NCI-H82 treated with DMSO at 0.1 percent for 48 hours (cell line): Measurements from ENCODE around the gene RNASE4.
"Not testable (repeated sequence)": the region's sequence is repeated elsewhere in the genome, so short reads cannot be mapped to it uniquely, and the experiment has no call there.

Source experiments
- DNase-seq: peaks from one replicate; lab custom pipeline; 2025; ENCODE audit not compliant: unreplicated experiment; lab: John Stamatoyannopoulos, UW

Gene RNASE4

GRCh38 chr14:20697273-20698017 lies 13.1 kb downstream of the RNASE4 start:
- no peak for DNase-seq

DNA sequence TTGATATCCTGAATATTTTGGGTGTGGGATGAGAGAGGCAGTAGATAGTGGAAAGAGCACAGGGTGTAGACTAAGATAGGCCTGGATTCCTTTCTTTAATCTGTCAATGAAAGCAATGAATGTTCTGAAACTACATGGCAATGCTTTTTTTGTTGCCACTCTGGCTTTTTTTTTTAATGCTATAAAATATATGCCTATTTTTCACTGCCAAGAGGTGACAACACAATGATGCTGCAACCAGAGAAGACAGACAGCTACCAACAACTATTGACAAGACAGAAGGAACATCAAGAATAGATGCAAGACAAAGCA lies 13.6 kb downstream of the RNASE4 start:
- no peak for DNase-seq

DNA sequence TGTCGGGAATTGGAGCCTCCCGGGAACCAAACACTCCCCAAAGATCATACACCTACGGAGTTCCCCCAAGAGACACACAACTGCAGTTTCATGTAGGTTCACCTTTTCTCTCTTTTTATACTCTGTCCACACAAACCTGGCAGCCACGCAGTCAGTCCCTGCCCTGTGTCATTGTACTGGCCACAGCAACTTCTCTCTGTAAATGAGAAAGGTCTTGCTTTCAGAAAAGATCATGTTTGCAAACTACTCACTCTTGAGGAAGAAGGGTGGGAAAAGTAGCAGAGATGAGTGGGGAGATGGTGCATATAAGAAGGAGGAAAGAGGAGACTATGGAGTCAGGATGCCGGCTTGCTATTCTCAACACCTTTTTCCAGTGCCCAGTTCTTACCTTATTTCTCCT lies 14.6 kb downstream of the RNASE4 start:
- DNase-seq = no peak

DNA sequence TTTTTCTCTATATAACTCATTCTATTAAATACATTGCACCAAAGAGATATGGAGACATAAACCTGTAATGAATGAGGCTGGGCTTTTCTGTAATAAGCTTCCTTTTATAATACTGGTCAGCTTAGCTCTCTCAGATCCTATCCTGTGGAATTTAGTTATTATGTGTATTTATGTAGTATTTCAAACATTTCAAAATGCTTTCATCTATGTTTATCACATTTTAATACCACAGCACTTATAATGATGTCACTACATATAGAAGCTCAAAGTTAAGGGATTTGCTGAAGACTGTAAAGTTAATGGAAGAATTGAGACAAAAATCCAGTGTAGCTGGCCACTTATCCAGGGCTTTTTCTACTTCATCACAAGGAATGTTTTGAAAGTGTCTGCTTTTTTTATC lies 15.6 kb downstream of the RNASE4 start:
- no peak for DNase-seq

DNA sequence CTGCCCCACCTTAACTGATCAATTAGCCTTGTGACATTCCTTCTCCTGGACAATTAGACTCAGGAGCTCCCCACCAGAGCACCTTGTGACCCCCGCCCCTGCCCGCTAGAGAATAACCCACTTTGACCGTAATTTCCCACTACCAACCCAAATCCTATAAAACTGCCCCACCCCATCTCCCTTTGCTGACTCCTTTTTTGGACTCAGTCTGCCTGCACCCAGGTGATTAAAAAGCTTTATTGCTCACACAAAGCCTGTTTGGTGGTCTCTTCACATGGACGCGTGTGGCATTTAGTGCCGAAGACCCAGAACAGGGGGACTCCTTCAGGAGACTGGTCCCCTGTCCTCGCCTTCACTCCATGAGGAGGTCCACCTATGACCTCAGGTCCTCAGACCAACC lies 16.6 kb downstream of the RNASE4 start:
- DNase-seq = not testable (repeated sequence)

DNA sequence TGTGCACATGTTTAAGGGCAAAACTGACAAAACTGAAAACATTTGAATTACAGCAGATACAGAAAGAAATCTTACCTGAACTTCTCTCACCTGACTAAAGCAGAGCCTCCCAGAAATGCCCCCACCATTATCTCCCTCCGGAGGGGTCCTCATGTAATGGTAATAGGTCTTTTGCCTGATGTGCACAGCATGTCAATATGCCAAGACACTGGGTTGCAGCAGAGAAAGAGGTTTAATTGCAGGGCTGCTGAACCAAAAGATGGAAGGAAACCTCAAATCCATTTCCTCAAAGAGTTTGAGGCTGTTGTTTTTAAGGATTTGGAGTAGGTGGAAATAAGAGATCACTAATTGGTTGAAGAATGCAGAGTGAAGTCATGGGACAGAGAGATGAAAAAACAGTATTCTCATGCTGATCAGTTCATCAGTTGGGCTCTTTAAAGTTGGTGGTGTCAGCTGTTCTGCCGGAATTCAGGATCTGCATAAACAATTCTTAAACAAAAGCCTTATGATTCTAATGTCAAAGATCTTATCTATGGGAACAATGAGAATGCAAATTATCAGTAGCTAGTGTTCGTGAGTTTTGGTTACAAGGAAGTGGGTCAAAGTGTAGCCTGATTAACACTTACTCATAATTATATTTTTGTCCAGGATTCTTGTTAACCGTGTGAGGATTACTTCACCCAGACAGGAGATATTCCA lies 22.4 kb downstream of the RNASE4 start:
- DNase-seq = no peak

- DNase-seq = no peak
These were observed 23.3 kb downstream of the RNASE4 start for GRCh38 chr14:20707622-20708021.

GRCh38 chr14:20711261-20711660 lies 26.9 kb downstream of the RNASE4 start:
- DNase-seq = no peak

GRCh38 chr14:20711685-20712084 lies 27.3 kb downstream of the RNASE4 start:
- DNase-seq = no peak

DNA sequence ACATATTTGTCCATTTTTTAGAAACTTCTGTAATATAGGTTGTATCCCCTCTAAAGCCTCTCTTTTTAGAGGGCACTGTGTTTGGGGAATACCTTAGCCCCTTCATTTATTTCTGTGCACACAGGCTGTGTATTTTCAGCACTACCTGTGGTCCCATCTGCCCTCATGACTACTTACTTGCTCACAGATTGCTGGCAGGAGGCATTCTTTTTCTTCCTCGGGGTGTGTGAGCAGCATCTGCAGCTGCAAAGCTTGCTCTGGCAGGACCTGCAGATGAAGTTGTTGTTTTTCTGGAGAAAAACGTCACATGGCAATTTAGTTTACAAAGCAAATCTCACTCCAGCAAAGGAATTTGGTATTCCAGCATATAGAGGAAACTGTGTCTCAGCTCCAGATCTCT lies 28.5 kb downstream of the RNASE4 start:
- DNase-seq = no peak

GRCh38 chr14:20714593-20715250 lies 30.4 kb downstream of the RNASE4 start:
- DNase-seq = no peak

DNA sequence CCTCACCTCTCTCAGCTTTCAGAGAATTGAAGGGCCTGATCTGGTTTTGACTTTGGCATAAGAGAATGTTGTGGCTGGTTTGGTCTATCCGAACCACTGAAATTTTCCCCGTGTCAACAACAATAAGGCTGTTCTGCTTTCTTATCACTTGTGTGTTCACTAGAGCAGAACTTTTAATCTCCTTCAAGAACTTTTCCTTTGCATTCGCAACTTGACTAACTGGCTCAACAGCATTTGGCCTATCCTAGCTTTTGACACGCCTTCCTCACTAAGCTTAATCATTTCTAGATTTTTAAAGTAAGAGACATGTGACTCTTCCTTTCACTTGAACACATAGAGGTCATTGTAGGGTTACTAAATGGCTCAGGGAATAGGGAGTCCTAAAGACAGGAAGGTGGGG lies 35.4 kb downstream of the RNASE4 start:
- no peak for DNase-seq

GRCh38 chr14:20720741-20721140 lies 36.4 kb downstream of the RNASE4 start:
- DNase-seq = no peak

- DNase-seq = no peak
These were observed 37.7 kb downstream of the RNASE4 start for GRCh38 chr14:20722016-20722415.

DNA sequence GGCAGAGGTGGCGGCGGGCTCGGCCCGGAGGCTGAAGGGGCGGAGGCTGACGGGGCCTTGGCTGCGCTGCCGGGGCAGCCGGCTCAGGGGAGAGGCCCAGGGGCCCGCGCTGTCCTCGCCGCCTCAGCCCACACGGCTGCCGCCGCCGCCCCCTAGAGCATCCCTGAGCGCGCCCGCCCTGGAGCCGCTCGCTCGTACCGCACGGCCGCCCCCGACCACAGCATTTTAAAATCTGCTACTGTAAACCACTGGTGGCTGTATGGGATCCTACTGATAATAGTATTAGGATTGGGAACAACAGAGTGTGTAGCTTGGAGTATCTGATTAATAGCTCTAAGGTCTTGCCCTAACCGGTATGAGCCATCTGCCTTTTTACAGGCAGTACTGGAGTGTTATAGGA lies 39.1 kb downstream of the RNASE4 start:
- no peak for DNase-seq

DNA sequence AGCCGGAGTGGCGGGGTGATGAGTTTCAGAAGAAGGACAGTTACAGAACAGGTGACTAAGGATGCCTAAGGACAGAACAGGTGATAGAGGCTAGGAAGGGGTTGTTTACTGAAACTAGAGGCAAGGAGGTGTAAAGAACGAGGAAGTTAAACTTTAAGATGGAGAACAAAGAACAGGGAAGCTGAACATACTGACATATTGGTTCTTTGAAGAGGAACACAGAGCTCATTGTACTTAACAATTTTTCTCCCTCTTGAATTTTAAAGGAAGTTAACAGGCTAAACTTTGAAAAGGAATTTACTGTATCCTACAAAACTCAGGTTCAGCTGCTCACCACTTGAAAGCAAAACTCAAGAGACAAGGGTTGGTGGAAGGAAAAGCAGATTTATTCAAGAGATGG lies 41.8 kb downstream of the RNASE4 start:
- not testable (repeated sequence) for DNase-seq

DNA sequence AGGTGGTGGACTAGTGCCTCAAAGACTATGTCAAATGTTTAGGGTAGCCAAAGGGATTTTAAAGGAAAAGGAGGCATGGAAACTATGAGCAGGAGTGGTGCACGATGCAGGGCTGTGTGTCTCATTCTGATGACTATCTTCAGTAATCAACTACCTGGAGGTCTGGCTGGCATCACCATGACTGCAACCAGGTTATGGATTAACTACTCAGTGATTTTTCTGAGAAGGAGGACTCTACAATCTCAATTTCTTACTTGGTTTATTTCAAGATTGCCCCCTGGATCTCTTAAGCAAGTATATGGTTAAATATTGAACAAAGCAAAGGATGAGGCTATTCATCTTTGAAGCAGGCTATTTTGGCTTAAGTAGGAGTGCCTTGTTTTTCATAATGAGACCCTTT lies 42.2 kb downstream of the RNASE4 start:
- DNase-seq = no peak

- DNase-seq = no peak
These were observed 46.5 kb downstream of the RNASE4 start for GRCh38 chr14:20730891-20731290.

GRCh38 chr14:20732477-20732876 lies 48.1 kb downstream of the RNASE4 start:
- DNase-seq = no peak

DNA sequence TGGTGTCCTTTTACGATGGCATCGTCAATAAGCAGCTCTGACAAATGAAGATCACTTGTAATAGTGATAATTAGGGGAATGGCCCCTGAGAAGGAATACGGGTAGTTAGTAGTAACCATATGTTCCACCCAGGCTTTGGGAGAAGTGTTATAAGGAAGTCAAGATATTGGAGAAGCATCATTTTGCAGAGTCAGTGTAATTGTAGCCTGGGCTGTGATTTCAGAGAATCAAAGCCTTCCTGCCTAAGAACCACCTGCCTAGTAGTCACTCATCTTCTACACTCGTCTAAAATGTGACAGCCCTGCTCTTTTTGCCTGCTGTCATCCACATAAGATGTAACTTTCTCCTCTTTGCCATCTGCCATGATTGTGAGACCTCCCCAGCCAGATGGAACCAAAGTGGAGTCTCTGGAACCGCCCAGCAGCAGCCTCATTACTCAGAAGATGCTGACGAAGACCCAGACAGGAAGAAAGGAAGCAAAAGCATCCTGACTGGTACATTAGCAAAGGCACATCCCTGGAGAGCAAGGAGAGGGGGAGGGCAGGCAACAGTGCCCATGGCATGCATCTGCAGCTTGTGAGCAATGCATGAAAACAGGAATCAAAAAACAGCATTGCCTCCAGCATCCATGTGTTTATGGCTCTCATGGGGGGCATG lies 48.7 kb downstream of the RNASE4 start:
- DNase-seq = no peak

DNA sequence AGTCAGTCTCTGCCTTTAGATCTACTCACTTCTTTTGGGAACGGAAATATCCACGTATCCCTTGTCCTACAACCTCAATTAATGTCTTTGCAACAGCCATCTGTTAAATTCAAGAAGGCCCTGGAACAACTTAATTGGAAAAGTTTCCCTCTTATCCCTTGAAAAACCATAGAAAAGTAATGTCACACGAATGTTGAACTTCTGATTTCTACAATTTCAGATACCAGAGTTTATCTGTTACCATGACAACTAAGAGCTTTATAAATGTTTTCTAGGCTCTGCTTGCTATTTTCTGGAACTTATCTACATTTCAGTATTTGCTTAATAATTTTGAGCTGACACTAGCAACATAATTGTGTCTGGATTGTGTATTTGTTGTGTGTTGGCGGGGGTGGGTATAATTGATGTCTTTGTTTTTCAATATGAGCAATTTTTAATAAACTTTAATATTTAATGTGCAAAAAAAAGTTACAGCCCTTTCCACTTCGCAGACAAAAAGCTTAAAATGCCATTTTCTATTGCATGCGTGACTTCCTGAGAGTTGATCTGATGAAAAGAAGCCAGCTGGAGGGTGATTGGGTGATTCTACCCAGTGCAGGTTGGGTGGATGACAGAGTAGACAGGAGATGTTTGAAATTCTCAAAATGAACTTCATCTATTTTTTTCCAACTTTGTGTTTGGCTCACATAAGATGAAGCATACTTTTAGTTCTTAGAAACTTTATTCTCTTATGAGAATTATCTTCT lies 49.5 kb downstream of the RNASE4 start:
- DNase-seq = no peak
